GM21619 (cell line): ENCODE results near the gene SIAH1.
"Not testable (repeated sequence)": the region's sequence is repeated elsewhere in the genome, so short reads cannot be mapped to it uniquely, and the experiment has no call there.

Source experiments
- ATAC-seq: cut with Tn5 transposase; IDR thresholded peaks from one replicate; pipeline ENCODE4 v1.9.1; 2021; ENCODE audit not compliant: unreplicated experiment

SIAH1 gene, protein sequence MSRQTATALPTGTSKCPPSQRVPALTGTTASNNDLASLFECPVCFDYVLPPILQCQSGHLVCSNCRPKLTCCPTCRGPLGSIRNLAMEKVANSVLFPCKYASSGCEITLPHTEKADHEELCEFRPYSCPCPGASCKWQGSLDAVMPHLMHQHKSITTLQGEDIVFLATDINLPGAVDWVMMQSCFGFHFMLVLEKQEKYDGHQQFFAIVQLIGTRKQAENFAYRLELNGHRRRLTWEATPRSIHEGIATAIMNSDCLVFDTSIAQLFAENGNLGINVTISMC

GRCh38 chr16:48385253-48386150, at the start of gene SIAH1:
Gene SIAH1 (minus strand): TSS chr16:48385413. CDS start chr16:48362428, 22,985 bp downstream.
- ATAC-seq = peak; percentile 57

DNA sequence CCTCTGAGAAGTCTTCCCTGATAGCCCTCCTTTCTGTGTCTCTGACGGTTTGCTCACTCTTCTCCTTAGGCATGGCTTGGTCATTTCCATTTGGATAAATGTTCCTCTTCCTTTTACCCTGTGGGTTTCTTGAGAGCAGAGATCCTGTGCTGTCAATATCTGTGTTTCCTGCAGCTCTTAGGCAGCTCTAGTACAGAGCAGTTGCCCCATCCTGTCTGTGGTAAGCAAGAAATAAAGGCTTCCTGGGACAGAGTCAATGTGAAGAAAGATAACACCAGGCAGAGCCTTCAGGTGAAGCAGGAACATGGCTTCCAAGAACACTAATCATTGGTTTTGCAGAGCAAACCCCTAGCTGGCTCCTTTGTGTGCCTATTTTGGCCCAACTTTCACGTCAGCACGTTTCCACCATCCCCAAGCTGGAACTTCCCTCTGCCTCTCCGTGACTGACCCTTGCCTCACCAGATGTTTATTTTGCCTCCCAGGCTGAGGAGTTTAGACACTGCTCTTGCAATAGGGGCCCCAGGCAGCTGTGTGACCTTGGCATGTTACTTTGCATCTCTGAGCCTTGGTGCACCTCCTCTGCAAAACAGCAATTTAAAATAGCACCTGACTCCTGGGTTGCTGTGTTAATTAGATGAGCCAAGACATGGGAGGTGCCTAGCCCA, 49.6 kb upstream of the SIAH1 start:
- ATAC-seq = no peak

DNA sequence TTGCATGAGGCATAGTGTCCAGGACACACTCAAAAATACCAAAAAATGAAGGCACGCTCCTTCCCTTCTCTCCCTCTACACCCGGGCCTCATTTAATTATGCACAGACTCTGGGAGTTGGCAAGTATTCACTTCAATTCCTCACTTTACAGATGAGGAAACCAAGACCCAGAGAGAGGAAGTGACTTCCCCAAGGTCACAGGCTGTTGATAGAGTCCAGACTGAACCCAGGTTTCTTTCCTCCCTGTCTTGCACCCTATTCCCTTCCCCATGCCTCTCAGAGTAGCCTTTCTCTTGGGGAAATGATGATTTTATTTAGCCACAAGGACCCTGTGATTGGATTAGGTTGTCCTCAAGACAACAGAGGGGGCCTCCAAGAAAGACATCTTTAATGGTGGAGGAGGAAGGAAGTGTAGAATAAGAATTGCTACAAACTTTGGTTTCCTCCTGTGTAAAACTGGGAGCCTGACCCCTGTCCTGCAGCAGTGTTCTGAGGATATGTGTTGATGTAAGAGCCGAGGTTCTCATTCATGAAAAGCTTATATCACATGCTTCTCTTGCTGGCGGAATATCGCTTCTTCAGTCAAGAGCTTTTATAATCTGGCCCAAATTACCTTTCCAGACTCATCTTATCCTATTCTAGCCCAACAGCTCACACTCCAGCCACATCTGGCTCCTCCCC, 48.8 kb upstream of the SIAH1 start:
- ATAC-seq = no peak

DNA sequence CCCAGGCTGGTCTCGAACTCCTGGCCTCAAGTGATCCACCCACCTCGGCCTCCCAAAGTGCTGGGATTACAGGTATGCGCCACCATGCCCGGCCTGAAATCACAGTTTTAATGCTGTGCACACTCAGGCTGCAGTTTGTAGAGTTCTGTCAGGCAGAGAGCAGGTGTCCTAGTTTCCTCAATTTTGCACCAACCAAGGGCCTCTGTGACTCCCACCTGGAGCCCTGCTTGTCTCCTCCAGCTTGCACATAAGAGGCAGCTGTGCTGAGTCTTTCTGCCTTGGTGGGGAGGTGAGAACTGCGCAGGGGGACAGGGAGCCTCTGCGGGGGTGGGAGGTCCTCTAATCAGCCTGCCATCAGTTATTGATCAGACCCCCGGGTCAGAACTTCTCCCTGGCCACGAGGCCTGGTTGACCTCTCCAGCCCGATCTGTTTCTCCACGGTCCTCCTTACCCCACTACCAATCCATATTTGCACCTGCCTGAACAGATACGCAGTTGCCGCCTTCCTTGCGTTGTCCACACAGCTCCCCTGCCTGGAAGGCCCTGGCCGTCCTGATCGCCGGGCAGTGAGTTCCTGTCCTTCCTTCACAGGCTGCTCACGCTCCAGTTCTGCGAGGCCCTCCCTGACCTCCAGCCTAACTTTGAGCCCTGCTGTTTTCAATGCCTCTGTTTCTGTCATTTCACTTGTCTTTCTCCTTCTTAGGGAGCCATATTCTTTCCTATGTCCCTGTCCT, 48.1 kb upstream of the SIAH1 start:
- no peak for ATAC-seq

DNA sequence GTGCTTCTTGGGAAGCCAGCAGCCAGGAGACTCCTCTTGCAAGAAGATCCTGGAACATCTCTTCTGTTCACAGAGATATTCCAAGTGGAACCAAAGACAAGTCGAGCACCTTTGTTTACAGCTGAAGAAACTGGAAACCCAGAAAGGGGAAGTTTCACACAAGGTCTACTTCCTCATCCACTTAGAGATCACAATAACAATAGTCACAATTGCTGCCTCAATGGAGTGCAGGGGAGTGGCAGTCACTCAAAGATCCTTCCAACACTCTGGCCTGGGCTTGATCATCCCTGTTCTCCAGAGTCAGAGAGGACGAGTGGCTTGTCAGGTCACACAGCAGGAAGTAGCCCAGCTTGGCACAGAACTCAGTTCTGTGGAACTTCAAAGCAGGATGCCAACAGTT, 46.9 kb upstream of the SIAH1 start:
- peak; percentile 70 for ATAC-seq

- no peak for ATAC-seq
Observed at GRCh38 chr16:48430890-48431289, 45.7 kb upstream of the SIAH1 start.

DNA sequence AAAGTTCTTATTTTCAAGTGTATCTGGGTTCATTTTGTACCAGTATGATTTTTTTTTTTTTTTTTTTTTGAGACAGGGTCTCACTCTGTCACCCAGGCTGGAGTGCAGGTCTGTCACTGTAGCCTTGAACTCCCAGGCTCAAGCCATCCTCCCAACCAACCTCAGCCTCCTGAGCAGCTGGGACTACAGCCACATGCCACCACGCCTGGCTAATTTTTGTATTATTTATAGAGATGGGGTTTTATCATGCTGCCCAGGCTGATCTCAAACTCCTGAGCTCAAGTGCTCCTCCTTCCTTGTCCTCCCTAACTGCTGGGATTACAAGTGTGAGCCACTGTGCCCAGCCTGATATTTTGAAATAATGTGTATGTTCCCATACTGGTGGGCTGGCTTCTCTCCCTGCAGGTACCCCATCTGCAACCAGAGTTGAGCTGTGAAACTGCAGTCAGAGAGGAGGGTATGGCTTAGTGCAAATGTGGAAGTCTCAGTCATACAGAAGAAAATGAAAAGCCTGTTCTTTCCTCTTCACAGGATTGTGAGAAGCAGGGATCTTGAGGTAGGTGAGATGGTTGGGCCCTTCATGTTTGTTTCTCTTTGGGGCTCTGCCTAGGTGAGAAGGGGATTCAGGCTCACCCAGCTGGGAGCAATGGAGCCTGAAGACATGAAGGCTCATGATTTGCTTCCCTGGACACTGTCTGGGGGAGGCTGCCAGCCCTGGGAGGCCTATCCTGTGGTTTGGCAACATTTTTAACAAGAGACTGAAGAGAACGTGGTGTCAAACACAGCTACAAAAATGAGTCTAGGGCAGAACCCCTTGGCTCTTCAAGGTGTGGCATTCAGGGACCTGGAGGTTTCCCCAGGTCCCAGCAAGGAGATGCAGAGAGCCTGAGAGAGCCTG, 41.3 kb upstream of the SIAH1 start:
- no peak for ATAC-seq

GRCh38 chr16:48422537-48422936, 37.3 kb upstream of the SIAH1 start:
- no peak for ATAC-seq

DNA sequence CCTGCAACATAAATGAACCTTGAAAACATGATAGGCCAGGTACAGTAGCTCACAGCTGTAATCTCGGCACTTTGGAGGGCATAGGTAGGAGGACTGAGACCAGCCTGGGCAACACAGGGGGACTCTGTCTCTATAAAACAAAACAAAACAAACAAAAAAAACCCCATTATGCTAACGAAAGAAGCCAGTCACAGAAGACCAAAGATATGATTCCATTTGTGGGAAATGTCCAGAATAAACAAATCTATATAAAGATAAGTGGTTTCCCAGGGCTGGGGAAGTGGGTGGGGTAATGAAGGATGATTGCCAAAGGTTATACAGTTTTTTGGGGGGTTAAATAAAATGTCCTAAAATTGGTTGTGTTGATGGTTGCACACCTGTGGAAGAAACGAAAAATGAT, 36.5 kb upstream of the SIAH1 start:
- ATAC-seq = no peak

GRCh38 chr16:48420437-48420836, 35.2 kb upstream of the SIAH1 start:
- no peak for ATAC-seq

GRCh38 chr16:48416617-48417016, 31.4 kb upstream of the SIAH1 start:
- ATAC-seq = not testable (repeated sequence)

- ATAC-seq = no peak
Observed at GRCh38 chr16:48413272-48413671, 28.1 kb upstream of the SIAH1 start.

DNA sequence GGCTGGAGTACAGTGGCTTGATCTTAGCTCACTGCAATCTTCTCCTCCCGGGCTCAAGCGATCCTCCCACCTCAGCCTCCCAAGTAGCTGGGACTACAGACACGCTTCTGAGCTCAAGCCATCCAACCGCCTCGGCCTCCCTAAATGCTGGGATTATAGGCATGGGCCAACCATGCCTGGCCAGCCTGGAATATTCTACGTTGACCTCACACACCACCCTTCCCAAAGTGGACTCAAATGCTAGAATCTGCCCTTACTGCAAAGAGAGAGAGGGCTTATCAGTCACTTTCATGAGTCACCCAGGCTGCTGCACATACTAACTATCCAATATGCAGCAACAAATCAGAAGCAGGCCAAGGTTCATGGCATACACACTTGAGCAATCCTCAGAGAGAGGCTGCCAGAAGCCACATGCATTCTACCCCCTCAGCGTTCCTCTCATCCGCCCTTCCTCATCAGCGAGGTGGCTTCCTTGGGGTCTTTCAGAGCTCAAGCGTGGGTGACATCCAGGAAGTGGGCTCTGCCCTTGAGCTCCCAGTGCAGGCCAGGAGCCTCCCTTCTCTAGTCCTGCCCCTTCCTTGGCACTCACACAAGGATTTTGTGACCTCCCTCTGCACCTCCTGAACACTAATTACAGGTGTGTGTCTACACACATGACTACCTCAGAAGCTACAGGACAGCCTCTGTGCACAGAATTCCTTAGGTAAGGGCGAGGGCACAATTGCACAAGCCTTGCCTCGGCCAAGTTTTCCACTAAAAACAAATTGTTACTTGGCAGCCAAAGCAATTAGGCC, 24.8 kb upstream of the SIAH1 start:
- ATAC-seq = no peak

- no peak for ATAC-seq
Observed at GRCh38 chr16:48408688-48409087, 23.5 kb upstream of the SIAH1 start.

GRCh38 chr16:48405907-48406306, 20.7 kb upstream of the SIAH1 start:
- ATAC-seq = no peak

- no peak for ATAC-seq
Observed at GRCh38 chr16:48405153-48405552, 19.9 kb upstream of the SIAH1 start.

GRCh38 chr16:48402547-48402946, 17.3 kb upstream of the SIAH1 start:
- not testable (repeated sequence) for ATAC-seq

GRCh38 chr16:48395375-48395774, 10.2 kb upstream of the SIAH1 start:
- no peak for ATAC-seq

DNA sequence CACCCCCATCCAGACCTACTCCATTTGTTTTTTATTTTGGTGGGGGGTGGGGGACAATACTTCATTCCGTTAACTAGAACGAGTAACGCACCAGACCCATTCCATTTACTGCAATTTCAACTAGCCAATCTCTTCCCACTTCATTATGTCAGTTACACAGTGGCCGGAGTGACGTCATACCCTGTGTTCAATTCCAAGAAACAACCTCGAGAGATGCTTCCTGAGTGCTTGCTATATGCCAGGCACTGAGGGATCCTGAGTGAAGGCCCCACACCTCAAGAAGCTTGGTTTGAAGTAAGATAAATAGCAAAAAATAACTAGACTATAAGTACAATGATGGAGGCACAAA, 9.1 kb upstream of the SIAH1 start:
- ATAC-seq = no peak
